Measurements from ENCODE around the gene PLB1. TPM values are rescaled to one million over a fixed set of nuclear protein-coding genes. Genes with fewer than 3 reads are reported as not detected.
A peak's percentile ranks its signal among the peaks of the same experiment; 100 is the strongest.

PLB1 gene
- total and polyA plus RNA-seq, 12 donors: 1.0 to 51.1 (median 8.3) TPM

DNA sequence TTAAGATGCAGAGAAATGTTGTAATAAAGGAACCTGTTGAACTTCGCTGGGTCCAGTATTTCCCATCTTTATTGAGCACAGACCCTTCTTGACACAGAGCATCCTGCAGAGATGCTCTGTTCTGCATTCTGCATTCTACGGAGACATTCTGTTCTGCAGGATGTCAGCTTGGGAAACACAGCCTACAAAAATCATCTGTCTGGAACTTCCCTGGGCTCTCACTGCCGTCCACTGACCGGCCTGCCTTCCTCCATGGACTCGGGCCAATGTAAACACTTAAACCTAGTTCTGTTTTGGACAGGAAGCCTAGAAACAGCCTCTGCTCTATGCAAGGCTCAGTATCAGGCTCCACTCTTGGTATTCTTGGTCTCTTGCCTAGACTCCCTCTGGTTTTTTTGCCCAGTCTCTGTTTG lies 165.7 kb downstream of the PLB1 start:
- no peaks in the 10 kb centered on the region for H3K36me3 ChIP-seq (replicated peaks in 1 of 2)
- H3K4me3 ChIP-seq: no peak overlapping the region
- H3K9me3 ChIP-seq (replicated peaks in 1 of 3): no peaks in the 10 kb centered on the region
- no peaks in the 10 kb centered on the region for H3K27me3 ChIP-seq
- intact Hi-C loops (cut with DNase I): no loop called here
- 29 to 39% (median 38%) methylated on average over 4 to 5 of the region's 5 CpGs for WGBS, 4 donors
- H3K4me1 ChIP-seq (replicated peaks in 1 of 2): peaks cover 0 to 18% of the 10 kb centered on the region in 2 donors
- TF ChIP-seq CTCF (IDR thresholded peaks at IDR 0.05) (no peak), POLR2A (IDR thresholded peaks at IDR 0.05) (no peak)
- DNase-seq: peak; percentile 38 to 84 (median 65)
- peak overlapping the region in 2 of 5 donors; percentile 51 to 70 for H3K27ac ChIP-seq

DNA sequence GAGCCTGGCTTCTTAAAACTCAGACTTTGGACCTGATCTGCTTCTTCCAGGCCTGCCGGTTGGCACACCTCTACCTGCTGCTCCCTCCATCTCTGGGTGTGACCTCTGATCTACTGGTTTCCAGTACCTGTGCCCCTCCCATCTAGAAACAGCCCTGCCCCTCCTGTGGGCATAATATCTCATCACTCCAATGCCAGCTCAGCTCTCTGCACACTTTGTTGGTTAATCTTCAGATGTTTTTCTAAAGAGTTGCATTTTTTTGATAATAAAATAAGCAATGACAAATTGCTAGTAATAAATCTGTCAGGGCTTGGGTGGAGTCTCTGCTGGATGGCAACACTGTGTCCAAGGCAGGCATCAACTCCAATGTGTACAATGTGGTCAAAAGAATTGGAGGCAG lies 166.2 kb downstream of the PLB1 start:
- TF ChIP-seq CTCF (IDR thresholded peaks at IDR 0.05) (no peak), POLR2A (IDR thresholded peaks at IDR 0.05) (no peak)
- no peaks in the 10 kb centered on the region for H3K27me3 ChIP-seq
- H3K9me3 ChIP-seq (replicated peaks in 1 of 3): no peaks in the 10 kb centered on the region
- intact Hi-C loops (cut with DNase I): no loop called here
- peaks cover 0 to 18% of the 10 kb centered on the region in 2 donors for H3K4me1 ChIP-seq (replicated peaks in 1 of 2)
- no peaks in the 10 kb centered on the region for H3K36me3 ChIP-seq (replicated peaks in 1 of 2)
- WGBS, 4 donors: 75 to 94% (median 89%) methylated on average over 1 of the region's 1 CpG
- DNase-seq: no peak
- H3K27ac ChIP-seq: peak overlapping the region in 2 of 5 donors; percentile 51 to 70
- no peak overlapping the region for H3K4me3 ChIP-seq

DNA sequence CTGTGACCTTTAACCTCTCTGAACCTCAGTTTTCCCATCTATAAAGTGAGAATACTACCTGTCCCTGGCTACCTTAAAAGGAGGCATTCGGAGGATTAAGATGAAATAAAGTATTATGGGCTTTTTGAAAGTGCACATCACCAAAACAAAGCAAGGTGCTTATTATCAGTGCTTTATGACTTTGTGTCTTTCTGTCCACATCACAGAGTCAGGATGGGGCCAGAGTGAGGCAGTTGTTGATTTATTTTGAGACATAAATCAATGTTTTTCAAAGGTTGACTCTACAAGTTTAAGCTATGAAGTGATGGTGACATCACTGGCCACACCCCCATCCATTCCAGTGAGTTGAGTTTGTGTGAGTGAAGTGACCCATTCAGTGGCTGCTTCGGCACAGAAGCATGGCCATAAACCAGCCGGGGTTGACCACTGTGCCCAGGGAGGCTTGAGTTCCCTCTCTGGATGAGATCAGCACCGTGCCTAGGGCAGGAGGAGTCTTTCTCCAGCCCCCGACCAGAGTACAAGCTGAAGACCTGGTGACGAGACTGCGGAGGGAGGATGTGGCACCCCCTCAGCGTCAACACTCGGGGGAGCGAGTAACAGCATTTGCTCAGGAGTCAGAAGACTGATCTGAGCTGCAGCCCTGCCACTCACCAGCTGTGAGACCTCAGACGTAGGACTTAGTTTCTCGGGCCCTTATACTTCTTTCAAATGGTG lies 166.8 kb downstream of the PLB1 start:
- intact Hi-C loops (cut with DNase I): no loop called here
- TF ChIP-seq CTCF (IDR thresholded peaks at IDR 0.05): no peak
- no peak for TF ChIP-seq POLR2A (IDR thresholded peaks at IDR 0.05)
- H3K4me1 ChIP-seq (replicated peaks in 1 of 2): peaks cover 0 to 18% of the 10 kb centered on the region in 2 donors

GRCh38 chr2:28663359-28663758 lies 167.5 kb downstream of the PLB1 start:
- intact Hi-C loops (cut with DNase I): no loop called here
- no peaks in the 10 kb centered on the region for H3K27me3 ChIP-seq
- H3K36me3 ChIP-seq (replicated peaks in 1 of 2): no peaks in the 10 kb centered on the region
- no peak overlapping the region for H3K4me3 ChIP-seq
- no peak for DNase-seq
- peaks cover 0 to 18% of the 10 kb centered on the region in 2 donors for H3K4me1 ChIP-seq (replicated peaks in 1 of 2)
- WGBS, 4 donors: 71 to 97% (median 82%) methylated on average over 1 of the region's 1 CpG
- TF ChIP-seq POLR2A (IDR thresholded peaks at IDR 0.05) (no peak), CTCF (IDR thresholded peaks at IDR 0.05) (peak in 1 of 6 experiments; percentile 12)
- no peaks in the 10 kb centered on the region for H3K9me3 ChIP-seq (replicated peaks in 1 of 3)
- H3K27ac ChIP-seq: peak overlapping the region in 2 of 5 donors; percentile 51 to 70

More for the DNA sequence above, 166.8 kb downstream of the PLB1 start:
- H3K4me3 ChIP-seq: no peak overlapping the region
- DNase-seq: peak in 1 of 7 donors; percentile 63
- no peaks in the 10 kb centered on the region for H3K36me3 ChIP-seq (replicated peaks in 1 of 2)
- WGBS, 4 donors: 70 to 84% (median 78%) methylated on average over 9 to 12 of the region's 12 CpGs
- no peaks in the 10 kb centered on the region for H3K27me3 ChIP-seq
- H3K9me3 ChIP-seq (replicated peaks in 1 of 3): no peaks in the 10 kb centered on the region
- peak overlapping the region in 2 of 5 donors; percentile 51 to 70 for H3K27ac ChIP-seq

Measured in adrenal gland (tissue), 12 donors.